HG02610 (cell line): ENCODE results near the gene UGGT2.
A peak's percentile ranks its signal among the peaks of the same experiment; 100 is the strongest.
"Not testable (repeated sequence)": the region's sequence is repeated elsewhere in the genome, so short reads cannot be mapped to it uniquely, and the experiment has no call there.

Experiments used
- ATAC-seq: cut with Tn5 transposase; IDR thresholded peaks from one replicate; pipeline ENCODE4 v1.9.1; 2021; ENCODE audit warnings: mild to moderate bottlenecking, moderate library complexity; ENCODE audit not compliant: unreplicated experiment

Gene UGGT2

GRCh38 chr13:95972651-95973050 lies 80.5 kb downstream of the UGGT2 start:
- ATAC-seq: not testable (repeated sequence)

GRCh38 chr13:95970878-95971277 lies 82.3 kb downstream of the UGGT2 start:
- no peak for ATAC-seq

GRCh38 chr13:95968906-95969305 lies 84.3 kb downstream of the UGGT2 start:
- no peak for ATAC-seq

- ATAC-seq: no peak
Observed at GRCh38 chr13:95957331-95957730, 95.9 kb downstream of the UGGT2 start.

- no peak for ATAC-seq
Observed at GRCh38 chr13:95956589-95957148, 96.5 kb downstream of the UGGT2 start.

- no peak for ATAC-seq
Observed at GRCh38 chr13:95955719-95956118, 97.5 kb downstream of the UGGT2 start.

- peak; percentile 80 for ATAC-seq
Observed at GRCh38 chr13:95955255-95955654, 97.9 kb downstream of the UGGT2 start.

GRCh38 chr13:95954266-95954665 lies 98.9 kb downstream of the UGGT2 start:
- ATAC-seq: no peak

- ATAC-seq: no peak
Observed at GRCh38 chr13:95950103-95950502, 103.1 kb downstream of the UGGT2 start.

- no peak for ATAC-seq
Observed at GRCh38 chr13:95948656-95949055, 104.5 kb downstream of the UGGT2 start.

GRCh38 chr13:95937714-95938320 lies 115.4 kb downstream of the UGGT2 start:
- no peak for ATAC-seq

GRCh38 chr13:95931300-95932025 lies 121.7 kb downstream of the UGGT2 start:
- ATAC-seq: no peak

- ATAC-seq: no peak
Observed at GRCh38 chr13:95929430-95929829, 123.8 kb downstream of the UGGT2 start.

- ATAC-seq: not testable (repeated sequence)
Observed at GRCh38 chr13:95928367-95928906, 124.8 kb downstream of the UGGT2 start.

- ATAC-seq: no peak
Observed at GRCh38 chr13:95926231-95926630, 127.0 kb downstream of the UGGT2 start.

- no peak for ATAC-seq
Observed at GRCh38 chr13:95924389-95924994, 128.7 kb downstream of the UGGT2 start.

- ATAC-seq: no peak
Observed at GRCh38 chr13:95921485-95921884, 131.7 kb downstream of the UGGT2 start.

GRCh38 chr13:95920485-95920884 lies 132.7 kb downstream of the UGGT2 start:
- no peak for ATAC-seq

GRCh38 chr13:95918860-95919259 lies 134.3 kb downstream of the UGGT2 start:
- no peak for ATAC-seq

GRCh38 chr13:95914991-95915501 lies 138.2 kb downstream of the UGGT2 start:
- ATAC-seq: no peak

- ATAC-seq: no peak
Observed at GRCh38 chr13:95906999-95907398, 146.2 kb downstream of the UGGT2 start.
